HepG2 (cell line): ENCODE data around the gene RCC1. TPM values are rescaled to one million over a fixed set of nuclear protein-coding genes. Genes with fewer than 3 reads are reported as not detected.

Source experiments
- ATAC-seq: fragments of 200-7000 bp; cut with Tn5 transposase; 3 replicates; pipeline ENCODE4 v1.9.1; 2020; ENCODE audit warnings: mild to moderate bottlenecking, moderate library complexity
- BruUV-seq: library from RNA; stranded (reverse); fragments of 400-500 nt; replicated peaks from 2 replicates; lab custom pipeline; 2021; lab: Mats Ljungman, UMichigan
- CTCF ChIA-PET: fragments of 300-600 bp; formaldehyde crosslinking; extraction: SDS; loops from one replicate; lab custom pipeline; 2021; ENCODE audit warnings: low total read pairs, inconsistent platforms, low intra/inter-chr PET ratio; lab: Yijun Ruan, JAX
- POLR2A ChIA-PET: fragments of 350-600 bp; sonication (Branson Sonifier 250); formaldehyde crosslinking; loops from one replicate; lab custom pipeline; 2020; ENCODE audit warnings: antibody characterized with exemption, inconsistent platforms; lab: Yijun Ruan, JAX
- DNase-seq: peaks from one replicate; pipeline ENCODE4 v3.0.0-alpha.2; 2015; ENCODE audit warnings: low spot score
- FAIRE-seq: peaks from 3 replicates; lab custom pipeline; 2011; peaks lifted over from hg19 to GRCh38; lab: Jason Lieb, UNC
- H2AFZ ChIP-seq: one replicate; pipeline ENCODE4 v1.6.1; 2011; ENCODE audit warnings: low read length, inconsistent platforms
- H3K27ac ChIP-seq: fragments of 300-600 bp; 3 replicates; pipeline ENCODE4 v1.8.0; 2011; ENCODE audit warnings: mixed run types, mild to moderate bottlenecking, mixed read lengths, low read length, inconsistent platforms; ENCODE audit not compliant: insufficient read depth; ENCODE audit errors: extremely low read length
- H3K27me3 ChIP-seq, 2 experiments: fragments of 200-600 bp in 1 of 2; 2 replicates in 1 of 2; 3 replicates in 1 of 2; pipeline versions ENCODE4 v1.6.0 to v1.8.0; 2011; ENCODE audit warnings: low read length in 2 of 2, mild to moderate bottlenecking in 2 of 2, moderate library complexity in 2 of 2, inconsistent platforms in 1 of 2; ENCODE audit not compliant: insufficient read depth in 2 of 2, control insufficient read depth in 1 of 2
- H3K36me3 ChIP-seq, 2 experiments: fragments of 200-600 bp in 1 of 2; replicated peaks in 1 of 2; 2 replicates in 1 of 2; 3 replicates in 1 of 2; pipeline versions ENCODE4 v1.5.1 to v1.8.0; 2011; ENCODE audit warnings: low read length in 2 of 2, inconsistent platforms in 1 of 2; ENCODE audit not compliant: insufficient read depth in 2 of 2, control insufficient read depth in 1 of 2
- H3K4me1 ChIP-seq: 2 replicates; pipeline ENCODE4 v1.5.1; 2012; ENCODE audit warnings: low read length, inconsistent platforms; ENCODE audit not compliant: insufficient read depth
- H3K4me2 ChIP-seq: 2 replicates; pipeline ENCODE4 v1.6.0; 2011; ENCODE audit warnings: low read depth, low read length, inconsistent platforms
- H3K4me3 ChIP-seq, 3 experiments: fragments of 200-600 bp in 1 of 3; sonication (generic), shearing (Covaris generic) in 1 of 3; replicated peaks in 1 of 3; 2 replicates each; pipeline ENCODE4 v1.5.1; 2011 to 2016; ENCODE audit warnings: low read length in 3 of 3, inconsistent platforms in 2 of 3, low read depth in 2 of 3, mild to moderate bottlenecking in 2 of 3, control low read depth in 1 of 3, mixed read lengths in 1 of 3; ENCODE audit not compliant: insufficient read depth in 1 of 3
- H3K79me2 ChIP-seq: one replicate; pipeline ENCODE4 v1.6.1; 2011; ENCODE audit warnings: low read length, inconsistent platforms; ENCODE audit not compliant: insufficient read depth
- H3K9ac ChIP-seq: 2 replicates; pipeline ENCODE4 v1.6.0; 2011; ENCODE audit warnings: mild to moderate bottlenecking, low read depth, low read length, inconsistent platforms; ENCODE audit not compliant: insufficient read depth
- H3K9me3 ChIP-seq: 2 replicates; pipeline ENCODE4 v1.5.1; 2012; ENCODE audit warnings: mild to moderate bottlenecking, low read length
- H4K20me1 ChIP-seq: 2 replicates; pipeline ENCODE4 v1.6.0; 2011; ENCODE audit warnings: inconsistent platforms, mild to moderate bottlenecking, low read length, moderate library complexity; ENCODE audit not compliant: insufficient read depth
- GRHL1 ChIP-seq: sonication (generic); formaldehyde crosslinking; conservative IDR thresholded peaks from 2 replicates; pipeline ENCODE4 v1.8.0; 2022; ENCODE audit warnings: missing genetic modification reagents
- ZHX1 ChIP-seq: sonication (generic); formaldehyde crosslinking; IDR thresholded peaks from 2 replicates; pipeline ENCODE4 v1.8.1; 2022; ENCODE audit warnings: low read depth, mild to moderate bottlenecking, missing genetic modification reagents
- WGBS: methylation state at CpG from one replicate; pipeline ENCODE4 v1.1.6; 2017; ENCODE audit warnings: low lambda C conversion rate; 5-methylcytosine and 5-hydroxymethylcytosine counted together
- in situ Hi-C: cut with HindIII; loops from 2 replicates; pipeline ENCODE4 v1.10.0; 2017; ENCODE audit warnings: low pct_unique_long_range_greater_than_20kb; ENCODE audit not compliant: extremely low pct_ligation_motif_present
- intact Hi-C: fragments of 100-400 bp; cut with micrococcal nuclease; formaldehyde crosslinking; loops from one replicate; pipeline ENCODE4 v1.10.0; 2022; ENCODE audit not compliant: unreplicated experiment
- polyA plus RNA-seq, 8 experiments: library from polyadenylated mRNA; depleted of rRNA in 3 of 8; stranded (reverse) in 7 of 8; unstranded in 1 of 8; fragments of >200 nt; fragmentation: Illumina TruSeq in 4 of 8; extraction: Trizol in 4 of 8; gene quantifications; 2 replicates each; pipeline versions ENCODE4 v1.2.1 to v1.2.3, GENCODE V29; 2011 to 2016; ENCODE audit warnings: low read depth in 4 of 8, missing spikeins in 1 of 8, mixed read lengths in 1 of 8; ENCODE audit not compliant: insufficient read depth in 1 of 8
- total RNA-seq, 5 experiments: library from RNA; depleted of rRNA; stranded (reverse); fragments of >200 nt; fragmentation: Illumina TruSeq; extraction: Trizol; gene quantifications; 2 replicates each; pipeline ENCODE4 v1.2.3, GENCODE V29; 2016; ENCODE audit warnings: low read depth in 1 of 5

RCC1 gene
- total and polyA plus RNA-seq, 2 of the 13 experiments (the other 11 are each of a cell fraction or from before 2014, with no cell fraction given): 47.2 to 80.8 TPM

DNA sequence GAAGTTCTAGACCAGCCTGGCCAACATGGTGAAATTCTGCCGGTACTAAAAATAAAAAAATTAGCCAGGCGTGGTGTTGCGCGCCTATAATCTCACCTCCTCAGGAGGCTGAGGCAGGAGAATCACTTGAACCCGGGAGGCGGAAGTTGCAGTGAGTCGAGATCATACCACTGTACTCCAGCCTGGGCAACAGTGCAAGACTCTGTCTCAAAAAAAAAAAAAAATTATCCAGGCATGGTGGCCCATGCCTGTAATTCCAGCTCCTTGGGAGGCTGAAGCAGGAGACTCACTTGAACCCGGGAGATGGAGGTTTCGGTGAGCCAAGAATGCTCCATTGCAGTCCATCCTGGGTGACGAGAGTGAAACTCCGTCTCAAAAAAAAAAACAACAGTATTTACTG is 67.7 kb downstream of the RCC1 start:
- no peak overlapping the region for H3K9ac ChIP-seq
- WGBS: over 99% methylated on average over 11 of the region's 11 CpGs
- H4K20me1 ChIP-seq: peaks cover 17% of the 10 kb centered on the region
- H3K4me2 ChIP-seq: no peak overlapping the region
- no peak for DNase-seq
- H2AFZ ChIP-seq: no peak overlapping the region
- in situ Hi-C loops: no loop called here
- ChIA-PET CTCF (no interaction called here), POLR2A (interaction anchor here (0.7 to 1.1 kb wide), 2 partner anchors 9 to 70 kb away, joined by 3 read pairs; no protein-coding TSS in a partner anchor)
- peaks cover 5 to 27% of the 10 kb centered on the region in 2 experiments for H3K36me3 ChIP-seq
- no peak for TF ChIP-seq ZHX1 (CRISPR knock-in tag)
- TF ChIP-seq GRHL1 (CRISPR knock-in tag): no peak
- no peak overlapping the region for H3K4me3 ChIP-seq
- no peaks in the 10 kb centered on the region for H3K79me2 ChIP-seq
- ATAC-seq: no peak
- peaks cover 2% of the 10 kb centered on the region for H3K4me1 ChIP-seq
- FAIRE-seq: no peak
- no peaks in the 10 kb centered on the region for H3K27me3 ChIP-seq
- no peak overlapping the region for H3K27ac ChIP-seq
- no TSS peak for BruUV-seq
- intact Hi-C loops: no loop called here
- H3K9me3 ChIP-seq: no peaks in the 10 kb centered on the region
